GM18858 (cell line): ENCODE data around the gene ZNF579.

Experiments
- ATAC-seq: cut with Tn5 transposase; IDR thresholded peaks from one replicate; pipeline ENCODE4 v1.9.1; 2021; ENCODE audit not compliant: unreplicated experiment

Gene ZNF579

DNA sequence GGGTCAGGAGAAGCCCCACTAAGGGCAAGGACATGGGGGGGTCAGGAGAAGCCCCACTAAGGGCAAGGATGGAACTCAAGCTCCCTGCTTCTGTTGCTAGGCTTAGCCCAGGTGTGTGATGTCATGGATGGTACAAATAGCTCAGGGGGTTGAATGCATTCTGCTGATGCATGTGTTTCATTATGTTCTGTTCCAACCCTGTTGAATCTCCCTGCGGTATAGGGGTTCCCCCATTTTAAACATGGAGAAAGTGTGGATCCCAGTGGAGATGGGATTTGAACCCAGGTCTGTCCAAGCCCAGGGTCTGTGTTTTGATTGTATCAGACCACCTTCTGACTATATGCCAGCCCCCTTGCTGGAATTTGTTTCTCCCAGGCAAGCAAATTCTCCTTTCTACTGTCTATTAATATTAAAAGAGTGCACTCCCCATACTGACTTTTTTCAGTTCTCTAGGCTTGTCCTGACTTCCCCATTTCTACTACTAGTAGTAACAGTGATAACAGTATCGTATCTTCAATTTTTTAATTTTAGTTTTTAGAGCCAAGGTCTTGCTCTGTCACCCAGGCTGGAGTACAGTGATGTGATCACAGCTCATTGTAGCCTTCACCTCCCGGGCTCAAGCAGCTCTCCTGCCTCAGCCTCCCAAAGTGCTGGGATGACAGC, 31.5 kb upstream of the ZNF579 start:
- no peak for ATAC-seq

- ATAC-seq = no peak
Measured at GRCh38 chr19:55611300-55611982, 30.8 kb upstream of the ZNF579 start.

- ATAC-seq = no peak
Measured at GRCh38 chr19:55609326-55609725, 28.7 kb upstream of the ZNF579 start.

DNA sequence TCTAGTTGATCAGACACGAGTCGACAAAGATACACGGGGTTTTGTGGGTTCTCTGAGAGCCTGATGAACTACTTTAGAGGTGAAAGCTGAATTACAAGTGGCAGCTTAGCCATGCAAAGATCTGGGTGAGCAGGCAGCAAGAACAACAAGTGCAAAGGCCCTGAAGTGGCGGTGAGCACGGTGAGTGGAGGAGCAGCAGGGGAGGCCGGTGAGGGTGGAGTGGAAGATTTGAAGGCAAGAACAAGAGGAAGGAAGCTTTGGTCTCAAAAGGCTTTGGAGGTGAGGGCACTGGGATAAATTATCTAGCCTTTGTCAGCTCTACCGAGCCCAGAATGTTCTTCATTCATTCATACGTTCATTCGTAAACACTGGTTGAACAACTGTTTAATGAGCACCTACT, 26.2 kb upstream of the ZNF579 start:
- no peak for ATAC-seq

GRCh38 chr19:55606471-55606787, 25.8 kb upstream of the ZNF579 start:
- no peak for ATAC-seq

DNA sequence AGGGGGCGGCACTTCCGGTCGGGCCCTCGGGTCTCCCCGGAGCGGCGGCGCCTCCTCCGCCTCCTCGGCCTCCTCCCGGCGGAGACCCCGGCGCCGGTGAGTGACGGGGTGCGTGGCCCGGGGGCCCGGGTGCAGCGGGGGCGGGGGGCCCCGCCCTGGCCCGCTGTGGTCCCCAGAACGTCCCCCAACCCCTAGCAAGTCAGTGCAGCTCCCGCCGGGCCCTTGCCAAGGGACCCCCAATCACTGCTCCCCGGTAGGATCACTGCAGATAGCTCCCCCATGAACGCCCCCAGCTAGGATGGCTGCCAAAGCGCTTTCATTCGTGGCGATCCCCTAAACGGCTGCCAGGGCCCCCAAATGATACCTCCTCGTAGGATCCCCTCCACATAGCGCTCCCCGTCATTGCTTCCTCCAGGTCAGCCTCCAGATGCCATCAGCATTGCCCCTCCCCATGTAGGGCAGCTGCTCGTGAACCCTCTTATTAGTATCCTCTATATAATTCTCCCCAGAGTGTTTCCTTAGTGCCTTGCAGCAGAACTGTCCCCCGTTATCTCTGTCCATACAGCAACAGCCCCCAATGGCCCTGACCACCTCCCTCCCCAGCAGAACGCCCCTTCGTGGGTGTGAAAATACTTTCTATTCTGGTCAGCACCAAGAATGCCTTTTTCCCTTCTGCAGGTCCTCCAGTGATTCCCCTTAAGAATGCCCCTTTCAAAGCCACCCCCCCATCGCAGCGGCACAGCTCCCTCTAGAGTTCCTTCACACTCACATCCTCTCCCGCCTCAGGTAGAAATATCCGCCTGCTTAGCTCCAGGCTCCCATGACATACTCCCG, 25.2 kb upstream of the ZNF579 start, which contains the start of gene ZNF865:
Gene ZNF865, plus strand, starts transcription at position 11 of the 834 bp plus-strand sequence. CDS start 7,972 bp downstream, outside the sequence.
- ATAC-seq = no peak

- ATAC-seq = peak; percentile 50
Measured at GRCh38 chr19:55605207-55605636, 24.6 kb upstream of the ZNF579 start.

DNA sequence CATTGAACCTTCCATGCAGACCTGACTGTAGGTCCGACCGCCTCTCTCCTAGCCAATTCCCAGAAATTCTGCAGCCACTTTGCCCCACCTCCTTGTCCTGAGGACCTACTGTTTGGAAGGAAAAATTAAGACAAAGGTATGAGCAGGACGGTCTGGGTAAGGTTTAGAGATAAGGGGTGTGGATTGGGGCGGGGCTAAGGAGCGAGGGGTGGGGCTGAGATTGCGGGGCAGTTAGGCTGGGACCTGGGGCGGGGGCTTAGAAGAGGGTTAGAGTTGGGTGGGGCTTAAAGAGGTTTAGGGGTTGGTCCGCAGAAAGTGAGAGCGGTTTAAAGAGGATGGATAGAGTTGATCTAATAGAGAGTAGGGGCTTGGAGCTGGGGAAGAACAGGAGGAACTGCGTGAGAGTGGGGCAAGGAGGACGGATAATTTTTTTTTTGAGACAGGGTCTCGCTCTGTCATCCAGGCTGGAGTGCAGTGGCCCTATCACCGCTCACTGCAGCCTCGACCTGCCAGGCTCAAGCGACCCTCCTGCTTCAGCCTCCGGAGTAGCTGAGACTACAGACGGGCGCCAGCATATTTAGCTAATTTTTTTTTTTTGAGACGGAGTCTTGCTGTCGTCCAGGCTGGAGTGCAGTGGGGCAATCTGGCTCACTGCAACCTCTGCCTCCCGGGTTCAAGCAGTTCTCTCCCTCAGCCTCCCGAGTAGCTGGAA, 23.1 kb upstream of the ZNF579 start:
- ATAC-seq = no peak

GRCh38 chr19:55603115-55603514, 22.5 kb upstream of the ZNF579 start:
- no peak for ATAC-seq

- no peak for ATAC-seq
Measured at GRCh38 chr19:55602104-55603001, 21.7 kb upstream of the ZNF579 start.

DNA sequence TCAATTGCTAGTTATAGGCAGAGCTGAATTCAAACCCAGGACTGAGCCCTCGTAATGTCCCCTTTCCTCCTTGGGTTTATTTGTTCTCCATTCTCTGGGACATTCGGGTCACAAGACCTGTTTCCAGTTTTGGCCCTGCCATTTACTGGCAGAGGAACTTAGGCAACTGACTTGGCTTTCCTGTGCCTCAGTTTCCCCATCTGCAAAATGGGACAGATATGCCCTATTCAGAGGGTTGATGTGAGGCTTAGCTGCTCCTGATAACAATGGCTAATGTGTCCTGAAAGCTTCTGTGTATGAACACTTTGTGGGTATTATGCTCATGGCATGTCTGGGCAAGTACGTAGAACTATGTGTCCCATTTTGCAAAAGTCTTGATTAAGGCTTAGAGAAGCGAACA, 20.4 kb upstream of the ZNF579 start:
- no peak for ATAC-seq

GRCh38 chr19:55600662-55601028, 20.0 kb upstream of the ZNF579 start:
- ATAC-seq = no peak

GRCh38 chr19:55599842-55600661, 19.4 kb upstream of the ZNF579 start, which contains the start of gene ZNF524:
TSS of gene ZNF524 (plus strand) at chr19:55600288. CDS start at chr19:55602113, 1,825 bp downstream.
- ATAC-seq = peak; percentile 26

- ATAC-seq = peak; percentile 22
Measured at GRCh38 chr19:55599468-55599841, 18.8 kb upstream of the ZNF579 start, which contains the start of gene FIZ1. TSS of gene FIZ1 (minus strand) at chr19:55599517. CDS start at chr19:55597865, 1,652 bp downstream.

- peak; percentile 32 for ATAC-seq
Measured at GRCh38 chr19:55598719-55599467, 18.2 kb upstream of the ZNF579 start.

- no peak for ATAC-seq
Measured at GRCh38 chr19:55598034-55598433, 17.4 kb upstream of the ZNF579 start.

GRCh38 chr19:55597501-55597921, 16.9 kb upstream of the ZNF579 start:
- no peak for ATAC-seq

DNA sequence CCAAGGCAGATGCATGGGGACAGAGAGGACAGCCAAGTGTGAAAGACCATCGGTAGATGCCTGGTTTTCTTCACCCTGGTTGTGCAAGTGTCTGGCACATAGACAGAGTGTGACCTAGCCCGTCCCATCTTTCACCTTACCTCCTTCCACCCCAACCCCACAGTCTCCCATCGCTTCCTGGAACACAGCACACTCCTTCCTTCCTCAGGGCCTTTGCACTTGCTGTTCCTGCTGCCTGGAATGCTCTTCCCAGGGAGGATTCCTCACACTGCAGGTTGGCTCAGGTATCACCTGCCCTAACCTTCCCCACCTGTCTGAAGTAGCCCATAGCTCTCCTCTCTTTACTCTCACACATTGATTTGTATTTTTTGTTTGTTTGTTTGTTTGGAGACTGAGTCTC, 15.7 kb upstream of the ZNF579 start:
- no peak for ATAC-seq
